ENCODE data around the gene NCR2.

DNA sequence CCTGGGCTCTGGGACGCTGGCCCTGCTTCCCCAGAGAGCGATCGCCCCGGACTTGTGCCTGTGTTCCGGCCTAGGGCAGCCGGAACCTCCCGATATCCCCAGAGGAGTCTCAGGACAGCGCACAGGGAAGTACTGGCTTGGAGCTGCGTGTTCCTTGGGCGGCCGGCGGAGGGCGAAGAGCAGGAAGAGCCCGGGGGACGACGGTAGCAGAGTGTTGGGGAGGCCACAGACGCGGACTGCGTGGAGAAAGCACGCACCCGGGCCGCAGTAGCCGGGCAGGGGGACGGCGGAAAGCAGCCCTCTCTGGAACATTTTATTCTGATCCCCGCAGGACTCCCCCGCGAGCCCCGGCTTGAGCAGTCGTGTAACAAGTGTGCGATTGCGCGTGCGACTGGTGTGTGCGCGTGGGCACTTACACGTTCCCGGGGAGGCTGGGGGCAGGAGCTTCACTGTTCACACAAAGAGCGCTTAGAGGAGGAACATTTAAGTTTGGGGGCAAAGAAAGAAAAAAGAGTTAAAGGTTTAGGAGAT is 36.1 kb downstream of the NCR2 start:
- TF ChIP-seq ELF1 (IDR thresholded peaks at IDR 0.05; ENCODE audit: borderline replicate concordance, low read depth) (no peak), CEBPB (IDR thresholded peaks at IDR 0.05; ENCODE audit: low read depth) (no peak), EGR1 (IDR thresholded peaks at IDR 0.05; ENCODE audit: low read depth) (no peak), ZFX (IDR thresholded peaks at IDR 0.05) (no peak)
- TF ChIP-seq, protein P1, sequence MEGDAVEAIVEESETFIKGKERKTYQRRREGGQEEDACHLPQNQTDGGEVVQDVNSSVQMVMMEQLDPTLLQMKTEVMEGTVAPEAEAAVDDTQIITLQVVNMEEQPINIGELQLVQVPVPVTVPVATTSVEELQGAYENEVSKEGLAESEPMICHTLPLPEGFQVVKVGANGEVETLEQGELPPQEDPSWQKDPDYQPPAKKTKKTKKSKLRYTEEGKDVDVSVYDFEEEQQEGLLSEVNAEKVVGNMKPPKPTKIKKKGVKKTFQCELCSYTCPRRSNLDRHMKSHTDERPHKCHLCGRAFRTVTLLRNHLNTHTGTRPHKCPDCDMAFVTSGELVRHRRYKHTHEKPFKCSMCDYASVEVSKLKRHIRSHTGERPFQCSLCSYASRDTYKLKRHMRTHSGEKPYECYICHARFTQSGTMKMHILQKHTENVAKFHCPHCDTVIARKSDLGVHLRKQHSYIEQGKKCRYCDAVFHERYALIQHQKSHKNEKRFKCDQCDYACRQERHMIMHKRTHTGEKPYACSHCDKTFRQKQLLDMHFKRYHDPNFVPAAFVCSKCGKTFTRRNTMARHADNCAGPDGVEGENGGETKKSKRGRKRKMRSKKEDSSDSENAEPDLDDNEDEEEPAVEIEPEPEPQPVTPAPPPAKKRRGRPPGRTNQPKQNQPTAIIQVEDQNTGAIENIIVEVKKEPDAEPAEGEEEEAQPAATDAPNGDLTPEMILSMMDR (IDR thresholded peaks at IDR 0.05 in 2 of 3, conservative IDR thresholded peaks at IDR 0.05 in 1 of 3; ENCODE audit: borderline replicate concordance in 1 of 3, insufficient read depth in 1 of 3, low read depth in 2 of 3, low read length in 2 of 3) = no peak
